Kidney epithelial cell (primary cell): ENCODE results near the gene SLC17A5. TPM values are rescaled to one million over a fixed set of nuclear protein-coding genes. Genes with fewer than 3 reads are reported as not detected.
A peak's percentile ranks its signal among the peaks of the same experiment; 100 is the strongest.

Source experiments
- DNase-seq: peaks from one replicate; pipeline ENCODE4 v3.0.0-alpha.2; 2010; ENCODE audit warnings: low read depth
- H3K27me3 ChIP-seq: 2 replicates; pipeline ENCODE4 v1.6.0; 2011; ENCODE audit warnings: low read length; ENCODE audit not compliant: control insufficient read depth, insufficient read depth
- H3K36me3 ChIP-seq: 2 replicates; pipeline ENCODE4 v1.5.1; 2011; ENCODE audit warnings: low read length; ENCODE audit not compliant: control insufficient read depth, insufficient read depth
- H3K4me3 ChIP-seq: 2 replicates; pipeline ENCODE4 v1.5.1; 2011; ENCODE audit warnings: low read depth, mild to moderate bottlenecking, control low read depth, low read length
- total RNA-seq: library from RNA; depleted of rRNA; stranded (reverse); fragments of >200 nt; gene quantifications from 2 replicates; pipeline ENCODE4 v1.2.3, GENCODE V29; 2015
- TF ChIP-seq, protein P1 (sequence below): IDR thresholded peaks from 2 replicates; pipeline ENCODE4 v1.5.1; 2011; ENCODE audit warnings: mild to moderate bottlenecking, moderate library complexity, low read length, control low read depth, inconsistent platforms; ENCODE audit not compliant: insufficient read depth, poor library complexity, severe bottlenecking

The SLC17A5 gene
- total RNA-seq, 1 donor from 2014 or later, result 22.5 TPM

DNA sequence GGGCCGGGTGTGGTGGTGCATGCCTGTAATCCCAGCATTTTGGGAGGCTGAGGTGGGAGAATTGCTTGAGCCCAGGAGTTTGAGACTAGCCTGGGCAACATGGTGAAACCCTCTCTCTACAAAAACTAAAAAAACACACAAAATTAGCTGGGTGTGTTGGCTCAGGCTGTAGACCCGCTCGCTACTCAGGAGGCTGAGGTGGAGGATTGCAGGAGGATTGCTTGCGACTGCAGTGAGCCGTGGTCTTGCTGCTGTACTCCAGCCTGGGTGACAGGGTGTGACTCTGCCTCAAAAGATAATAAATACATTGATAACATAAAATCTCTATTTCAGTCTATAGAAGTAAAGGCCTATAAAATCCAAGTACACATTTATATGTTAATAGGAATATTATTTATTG is 49.3 kb downstream of the SLC17A5 start:
- no peak for DNase-seq
- Histone ChIP-seq H3K36me3 (peaks cover 3% of the 10 kb centered on the region), H3K27me3 (no peaks in the 10 kb centered on the region), H3K4me3 (no peak overlapping the region)
- TF ChIP-seq, protein P1, sequence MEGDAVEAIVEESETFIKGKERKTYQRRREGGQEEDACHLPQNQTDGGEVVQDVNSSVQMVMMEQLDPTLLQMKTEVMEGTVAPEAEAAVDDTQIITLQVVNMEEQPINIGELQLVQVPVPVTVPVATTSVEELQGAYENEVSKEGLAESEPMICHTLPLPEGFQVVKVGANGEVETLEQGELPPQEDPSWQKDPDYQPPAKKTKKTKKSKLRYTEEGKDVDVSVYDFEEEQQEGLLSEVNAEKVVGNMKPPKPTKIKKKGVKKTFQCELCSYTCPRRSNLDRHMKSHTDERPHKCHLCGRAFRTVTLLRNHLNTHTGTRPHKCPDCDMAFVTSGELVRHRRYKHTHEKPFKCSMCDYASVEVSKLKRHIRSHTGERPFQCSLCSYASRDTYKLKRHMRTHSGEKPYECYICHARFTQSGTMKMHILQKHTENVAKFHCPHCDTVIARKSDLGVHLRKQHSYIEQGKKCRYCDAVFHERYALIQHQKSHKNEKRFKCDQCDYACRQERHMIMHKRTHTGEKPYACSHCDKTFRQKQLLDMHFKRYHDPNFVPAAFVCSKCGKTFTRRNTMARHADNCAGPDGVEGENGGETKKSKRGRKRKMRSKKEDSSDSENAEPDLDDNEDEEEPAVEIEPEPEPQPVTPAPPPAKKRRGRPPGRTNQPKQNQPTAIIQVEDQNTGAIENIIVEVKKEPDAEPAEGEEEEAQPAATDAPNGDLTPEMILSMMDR, result no peak

DNA sequence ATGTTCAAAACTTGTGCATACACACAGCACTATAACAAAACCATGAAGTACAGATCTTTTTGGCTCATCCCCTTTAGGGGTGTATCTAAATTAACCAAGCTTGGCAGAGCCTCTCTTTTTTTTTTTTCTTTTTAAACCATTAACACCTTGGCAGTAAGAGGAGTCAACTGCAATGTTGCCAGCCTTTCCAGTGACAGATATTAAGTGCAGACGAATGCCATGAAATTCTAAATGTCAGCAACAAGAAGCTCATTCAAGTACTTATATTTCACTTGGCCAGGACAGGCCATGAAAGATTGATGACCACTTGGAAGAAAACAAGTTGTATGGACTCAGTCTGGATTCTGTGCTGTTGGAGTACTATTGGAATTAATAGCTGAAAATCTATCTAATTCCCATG is 49.8 kb downstream of the SLC17A5 start:
- H3K4me3 ChIP-seq, result no peak overlapping the region
- DNase-seq, result no peak
- TF ChIP-seq, protein P1, result no peak
- peaks cover 3% of the 10 kb centered on the region for H3K36me3 ChIP-seq
- H3K27me3 ChIP-seq, result no peaks in the 10 kb centered on the region

DNA sequence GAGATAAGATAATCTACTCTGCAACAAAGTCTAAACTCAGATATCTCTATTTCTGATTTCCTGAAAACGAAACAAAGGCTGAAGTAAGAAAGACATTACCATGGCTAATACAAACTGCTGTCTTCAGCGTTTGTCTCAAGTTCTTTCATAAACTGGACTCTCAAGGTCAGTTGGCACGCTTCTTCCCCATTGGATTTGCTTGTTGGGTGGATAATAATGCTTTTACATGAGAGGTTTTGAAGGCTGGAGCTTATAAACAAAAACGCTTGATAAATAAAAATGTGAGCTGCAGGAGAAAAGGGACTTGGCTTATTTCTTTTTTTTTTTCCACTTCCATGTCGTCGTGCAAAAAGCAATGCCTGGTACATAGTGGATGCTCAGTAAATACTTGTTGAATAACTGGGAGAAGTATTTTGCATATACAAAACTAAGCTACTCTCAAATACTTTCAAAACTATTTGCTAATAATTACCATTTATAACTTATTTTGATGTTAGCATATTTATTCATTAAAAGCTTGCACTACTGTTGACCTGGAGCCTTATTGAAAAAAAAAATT is 67.3 kb downstream of the SLC17A5 start:
- no peak for DNase-seq
- Histone ChIP-seq H3K27me3 (no peaks in the 10 kb centered on the region), H3K4me3 (no peak overlapping the region), H3K36me3 (no peaks in the 10 kb centered on the region)
- TF ChIP-seq, protein P1, result no peak

DNA sequence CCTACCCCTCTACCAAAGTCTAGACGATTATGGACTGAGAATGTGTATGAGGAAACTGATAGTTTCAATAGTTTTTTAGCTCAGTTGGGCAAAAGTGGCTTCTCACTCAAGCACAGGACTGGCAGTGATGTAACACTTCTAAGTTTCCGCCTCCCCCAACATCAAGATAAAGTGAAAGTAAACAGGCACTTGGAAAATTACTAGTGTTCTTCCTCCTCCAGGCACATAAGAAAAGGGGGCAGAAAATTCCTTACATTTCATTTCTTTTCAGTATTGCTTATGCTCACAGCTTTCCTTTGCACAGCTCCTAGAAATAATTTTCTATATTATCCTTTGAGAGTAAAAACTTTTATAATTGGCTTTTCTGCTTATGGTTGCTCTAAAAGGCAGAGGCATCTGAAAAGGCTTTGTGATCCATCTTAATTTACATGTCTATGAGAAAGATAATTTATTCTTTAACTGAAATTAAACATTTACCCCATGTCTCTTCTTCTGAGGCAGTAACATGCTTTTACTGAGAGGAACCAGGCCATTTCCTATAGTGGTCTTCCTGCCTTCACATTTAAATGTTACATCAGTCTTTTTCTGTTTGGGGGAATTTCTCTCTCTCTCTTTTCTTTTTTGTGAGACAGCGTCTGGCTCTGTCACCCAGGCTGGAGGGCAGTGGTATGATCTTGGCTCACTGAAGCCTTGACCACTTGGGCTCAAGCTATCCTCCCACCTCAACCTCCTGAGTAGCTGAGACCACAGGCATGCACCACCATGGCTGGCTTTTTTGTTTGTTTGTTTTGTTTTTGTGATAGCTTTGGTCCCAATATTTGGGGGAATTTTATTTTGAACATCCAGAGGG is 68.0 kb downstream of the SLC17A5 start:
- TF ChIP-seq, protein P1, result no peak
- peak; percentile 55 for DNase-seq
- peak overlapping the region; percentile 6 for H3K4me3 ChIP-seq

DNA sequence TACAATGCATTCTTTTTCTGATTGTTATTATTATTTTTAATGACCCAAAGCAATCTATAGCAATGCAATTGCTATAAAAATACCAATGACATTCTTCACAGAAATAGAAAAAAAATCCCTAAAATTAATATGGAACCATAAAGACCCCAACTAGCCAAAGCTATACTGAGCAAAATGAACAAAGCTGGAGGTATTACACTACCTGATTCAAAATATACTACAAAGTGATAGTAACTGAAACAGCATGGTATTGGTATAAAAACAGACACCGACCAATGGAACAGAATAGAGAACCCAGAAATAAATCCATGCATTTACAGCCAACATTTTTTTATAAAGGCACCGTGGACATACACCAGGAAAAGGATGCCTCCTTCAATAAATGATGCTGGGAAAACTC is 72.5 kb downstream of the SLC17A5 start:
- TF ChIP-seq, protein P1, result no peak
- no peak overlapping the region for H3K4me3 ChIP-seq
- H3K36me3 ChIP-seq, result no peaks in the 10 kb centered on the region
- H3K27me3 ChIP-seq, result no peaks in the 10 kb centered on the region
- no peak for DNase-seq

More for the DNA sequence above, 68.0 kb downstream of the SLC17A5 start:
- Histone ChIP-seq H3K27me3 (no peaks in the 10 kb centered on the region), H3K36me3 (no peaks in the 10 kb centered on the region)
